ENCODE results near the gene MRRF.

Gene MRRF

GRCh38 chr9:122227575-122227900 is 37.1 kb upstream of the MRRF start:
- FAIRE-seq: no peak
- no peak for DNase-seq (ENCODE audit: insufficient read length, low spot score)

GRCh38 chr9:122228191-122228567 is 36.5 kb upstream of the MRRF start:
- FAIRE-seq: no peak
- no peak for DNase-seq (ENCODE audit: insufficient read length, low spot score)

GRCh38 chr9:122228568-122229484 is 35.9 kb upstream of the MRRF start, which contains the start of gene LHX6:
Gene LHX6 (minus strand): TSS chr9:122228957. CDS start chr9:122228740, 217 bp downstream.
- DNase-seq (ENCODE audit: insufficient read length, low spot score) (no peak), FAIRE-seq (peak; percentile 42)

- DNase-seq (ENCODE audit: insufficient read length, low spot score): no peak
- no peak for FAIRE-seq
Measured at GRCh38 chr9:122229485-122229837, 35.2 kb upstream of the MRRF start.

- DNase-seq (ENCODE audit: insufficient read length, low spot score) (no peak), FAIRE-seq (no peak)
Measured at GRCh38 chr9:122232796-122233306, 31.8 kb upstream of the MRRF start.

- FAIRE-seq (no peak), DNase-seq (ENCODE audit: insufficient read length, low spot score) (no peak)
Measured at GRCh38 chr9:122234022-122234748, 30.5 kb upstream of the MRRF start.

- FAIRE-seq (no peak), DNase-seq (ENCODE audit: insufficient read length, low spot score) (no peak)
Measured at GRCh38 chr9:122236681-122237080, 28.0 kb upstream of the MRRF start.

GRCh38 chr9:122239722-122240121 is 25.0 kb upstream of the MRRF start:
- DNase-seq (ENCODE audit: insufficient read length, low spot score) (no peak), FAIRE-seq (no peak)

GRCh38 chr9:122244349-122244748 is 20.3 kb upstream of the MRRF start:
- FAIRE-seq (no peak), DNase-seq (ENCODE audit: insufficient read length, low spot score) (no peak)

- no peak for DNase-seq (ENCODE audit: insufficient read length, low spot score)
- FAIRE-seq: no peak
Measured at GRCh38 chr9:122246666-122247065, 18.0 kb upstream of the MRRF start.

GRCh38 chr9:122248448-122248865 is 16.2 kb upstream of the MRRF start:
- FAIRE-seq (no peak), DNase-seq (ENCODE audit: insufficient read length, low spot score) (no peak)

GRCh38 chr9:122251351-122251750 is 13.3 kb upstream of the MRRF start:
- no peak for DNase-seq (ENCODE audit: insufficient read length, low spot score)
- no peak for FAIRE-seq

GRCh38 chr9:122252796-122253195 is 11.9 kb upstream of the MRRF start:
- DNase-seq (ENCODE audit: insufficient read length, low spot score): no peak
- no peak for FAIRE-seq

- FAIRE-seq (no peak), DNase-seq (ENCODE audit: insufficient read length, low spot score) (no peak)
Measured at GRCh38 chr9:122254761-122255160, 9.9 kb upstream of the MRRF start.

- FAIRE-seq (no peak), DNase-seq (ENCODE audit: insufficient read length, low spot score) (no peak)
Measured at GRCh38 chr9:122256206-122256605, 8.5 kb upstream of the MRRF start.

- no peak for FAIRE-seq
- DNase-seq (ENCODE audit: insufficient read length, low spot score): no peak
Measured at GRCh38 chr9:122258886-122259415, 5.7 kb upstream of the MRRF start.

- no peak for FAIRE-seq
- no peak for DNase-seq (ENCODE audit: insufficient read length, low spot score)
Measured at GRCh38 chr9:122261469-122261881, 3.2 kb upstream of the MRRF start.

GRCh38 chr9:122262073-122262472 is 2.6 kb upstream of the MRRF start:
- no peak for DNase-seq (ENCODE audit: insufficient read length, low spot score)
- no peak for FAIRE-seq

- DNase-seq (ENCODE audit: insufficient read length, low spot score) (no peak), FAIRE-seq (no peak)
Measured at GRCh38 chr9:122263699-122264349, 858 bp upstream of the MRRF start.

- DNase-seq (ENCODE audit: insufficient read length, low spot score) (peak; percentile 6), FAIRE-seq (no peak)
Measured at GRCh38 chr9:122265149-122265915, 650 bp downstream of the MRRF start.

All from HTR-8/SVneo (cell line).